Activated CD8-positive, alpha-beta memory T cell treated with anti-CD3 and anti-CD28 coated beads, Interleukin-2, amount 50 U/mL, for 48 hours (primary cell): ENCODE measurements around the gene CDK18.

Source experiments
- DNase-seq: peaks from one replicate; pipeline ENCODE4 v3.0.0-alpha.2; 2020

The CDK18 gene

DNA sequence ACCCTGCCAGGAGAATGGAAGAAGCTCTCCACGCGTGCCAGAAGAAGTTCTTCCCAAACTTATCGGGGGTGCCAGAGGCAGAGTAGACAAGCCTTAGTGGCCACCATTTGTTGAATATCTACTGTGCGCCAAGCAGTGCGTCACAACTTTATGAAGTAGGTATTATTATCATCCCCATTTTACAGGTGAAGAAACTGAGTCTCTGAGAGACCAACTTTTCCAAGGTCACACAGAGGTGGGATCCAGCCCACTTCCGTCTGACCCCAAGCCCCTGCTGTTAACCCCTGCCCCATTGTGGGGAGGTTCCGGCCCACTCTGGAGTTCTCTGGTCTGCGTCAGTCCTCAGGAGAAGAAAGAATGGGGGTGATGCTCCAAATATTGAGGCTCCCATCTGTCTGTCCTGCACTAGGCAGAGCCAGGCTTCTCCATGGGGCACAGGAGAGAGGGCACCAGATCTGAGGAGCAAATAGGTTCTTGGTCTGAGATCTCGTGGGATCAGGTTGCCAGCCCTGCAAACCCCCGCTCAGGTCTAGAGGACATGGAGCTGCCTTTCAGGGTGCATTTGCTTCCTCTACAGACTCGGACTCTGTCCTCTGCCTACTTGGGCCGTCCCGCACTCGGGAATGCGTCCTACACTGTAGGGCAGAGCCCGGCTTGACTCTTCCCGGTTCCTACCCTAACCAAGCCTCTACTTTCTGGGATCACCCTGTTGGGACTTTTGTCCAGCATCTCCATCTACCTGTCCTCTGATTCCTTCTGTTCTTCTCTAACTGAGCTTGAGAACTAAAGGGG is 2.1 kb downstream of the CDK18 start:
- DNase-seq = no peak

DNA sequence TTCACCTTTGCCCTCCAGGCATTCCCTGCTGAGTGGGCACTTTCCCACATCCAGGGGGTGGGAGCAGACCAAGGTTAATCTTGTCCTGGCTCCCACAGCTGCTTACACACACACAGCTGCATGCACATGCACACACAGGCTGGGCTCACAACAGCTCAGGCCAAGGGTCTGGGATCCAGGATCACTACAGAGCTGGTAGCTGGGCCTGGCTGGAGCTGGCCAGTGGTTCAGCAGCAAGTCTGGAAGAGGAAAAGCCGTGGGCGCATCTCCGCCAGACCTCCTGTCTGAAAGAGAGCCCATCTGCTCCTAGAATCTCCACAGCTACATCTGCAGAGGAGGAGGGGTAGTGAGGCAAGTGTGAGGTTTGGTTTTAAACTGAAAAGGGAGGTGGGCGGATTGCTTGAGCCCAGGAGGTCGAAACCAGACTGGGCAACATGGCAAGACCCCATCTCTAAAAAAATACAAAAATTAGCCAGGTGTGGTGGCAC is 3.8 kb downstream of the CDK18 start:
- no peak for DNase-seq

DNA sequence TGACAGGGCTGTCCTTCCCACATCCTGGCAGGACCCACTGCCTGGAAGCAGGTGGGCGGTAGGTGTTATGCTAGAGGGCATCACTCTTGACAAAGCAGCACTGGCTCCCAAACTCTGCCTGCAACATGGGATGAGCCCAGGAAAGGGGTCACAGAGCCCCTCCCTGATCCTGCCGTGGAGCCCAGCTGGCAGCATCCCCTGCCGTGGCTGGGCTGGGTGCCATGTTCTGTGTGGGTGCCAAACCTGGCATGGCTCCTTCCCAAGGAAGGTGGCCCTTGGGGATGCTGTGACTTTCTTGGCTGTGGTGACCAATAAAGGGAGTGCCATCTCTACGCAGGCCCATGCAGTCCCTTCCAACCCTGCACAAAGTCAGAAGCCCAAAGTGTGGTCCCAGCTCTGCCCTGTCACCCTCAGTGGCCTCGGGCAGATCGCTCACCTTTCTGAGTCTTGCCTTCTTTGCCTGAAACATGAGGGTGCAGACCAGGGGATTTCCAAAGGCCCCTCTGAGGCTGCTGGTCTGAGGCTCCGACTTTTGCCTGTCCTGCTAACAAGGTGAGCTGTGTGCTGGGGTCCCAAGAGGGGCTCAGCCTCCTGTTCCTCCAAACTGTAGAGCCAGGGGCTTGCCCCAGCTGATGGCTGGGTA is 6.0 kb downstream of the CDK18 start:
- DNase-seq = no peak

DNA sequence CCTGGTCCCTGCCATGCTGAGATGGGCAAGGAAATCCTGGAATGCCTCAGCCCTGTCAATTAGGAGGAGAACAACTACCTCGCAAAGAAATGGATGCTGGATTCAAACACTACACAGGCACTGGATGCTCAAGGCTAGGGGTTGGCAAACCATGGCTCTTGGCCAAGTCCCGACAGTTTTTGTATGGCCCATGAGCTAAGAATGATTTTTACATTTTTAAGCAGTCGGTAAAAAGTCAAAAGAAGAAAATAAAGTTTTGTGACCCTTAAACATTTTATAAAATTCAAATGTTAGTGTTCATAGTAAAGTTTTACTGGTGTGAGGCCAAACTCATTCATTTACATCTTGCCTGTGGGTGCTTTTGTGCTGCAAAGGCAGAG is 6.5 kb downstream of the CDK18 start:
- DNase-seq = no peak

DNA sequence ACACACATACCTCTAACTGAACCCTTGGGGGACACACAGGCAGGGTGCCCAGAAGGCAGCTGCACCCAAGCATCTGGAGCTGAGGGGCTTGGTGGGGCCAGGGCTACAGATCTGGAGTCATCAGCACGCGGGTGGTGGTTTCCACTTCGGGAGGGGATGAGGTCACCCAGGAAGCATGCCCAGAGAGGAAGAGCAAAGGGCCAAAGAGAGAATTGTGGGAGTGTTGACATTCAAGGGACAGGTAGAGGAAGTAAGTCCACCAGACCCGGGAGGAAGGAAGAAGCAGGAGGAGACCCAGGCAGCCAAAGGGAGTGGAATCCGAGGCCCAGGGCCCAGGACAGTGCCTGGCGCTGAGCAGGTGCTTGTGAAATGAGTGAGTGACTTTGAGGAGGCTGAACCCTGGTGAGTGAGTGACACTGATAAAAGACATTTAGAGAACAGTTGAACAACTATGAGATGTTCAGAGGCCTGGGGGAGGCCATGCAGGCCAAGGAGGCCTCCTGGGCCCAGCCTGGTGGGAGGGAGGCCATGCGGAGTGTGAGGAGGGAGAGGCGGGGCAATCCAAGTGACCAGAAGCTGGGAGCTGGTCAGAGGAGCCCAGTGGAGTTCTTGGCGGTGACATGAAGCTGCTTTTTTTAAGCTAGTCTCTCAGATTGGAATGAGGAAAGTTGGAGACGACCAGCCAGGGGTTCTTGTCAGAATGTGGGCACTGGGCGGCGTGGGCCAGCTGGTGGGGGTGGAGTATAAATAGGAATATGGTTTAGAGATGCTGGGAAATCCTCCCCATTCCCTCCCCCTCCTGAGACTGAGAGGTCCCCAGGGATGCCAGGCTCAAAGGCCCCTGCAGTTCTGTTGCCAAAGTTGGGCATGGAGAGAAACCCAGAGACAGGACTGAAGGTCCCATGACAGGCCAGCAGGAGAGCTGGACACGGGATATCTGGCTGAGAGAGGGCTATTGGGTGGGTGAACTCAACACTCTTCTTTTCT is 7.9 kb downstream of the CDK18 start:
- DNase-seq = no peak

DNA sequence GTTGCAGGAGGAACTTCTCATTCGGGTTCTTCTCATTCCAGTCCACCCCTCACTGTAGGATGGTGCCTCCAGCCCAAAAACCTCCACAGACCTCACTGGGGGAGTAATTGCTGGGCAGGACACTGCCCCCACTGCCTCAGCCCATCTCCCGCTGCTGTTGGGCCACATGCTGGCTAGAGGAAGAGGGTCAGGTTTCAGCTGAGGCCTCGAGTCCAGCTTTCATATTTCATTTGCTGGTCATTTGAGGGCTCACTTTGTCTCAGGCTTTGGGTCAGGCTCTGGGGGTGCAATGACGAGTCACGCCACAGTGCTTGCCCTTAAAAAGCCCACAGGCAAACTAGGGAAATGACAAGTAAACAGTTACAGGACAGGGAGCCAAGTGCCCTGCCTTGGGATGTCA is 9.3 kb downstream of the CDK18 start:
- DNase-seq = no peak

DNA sequence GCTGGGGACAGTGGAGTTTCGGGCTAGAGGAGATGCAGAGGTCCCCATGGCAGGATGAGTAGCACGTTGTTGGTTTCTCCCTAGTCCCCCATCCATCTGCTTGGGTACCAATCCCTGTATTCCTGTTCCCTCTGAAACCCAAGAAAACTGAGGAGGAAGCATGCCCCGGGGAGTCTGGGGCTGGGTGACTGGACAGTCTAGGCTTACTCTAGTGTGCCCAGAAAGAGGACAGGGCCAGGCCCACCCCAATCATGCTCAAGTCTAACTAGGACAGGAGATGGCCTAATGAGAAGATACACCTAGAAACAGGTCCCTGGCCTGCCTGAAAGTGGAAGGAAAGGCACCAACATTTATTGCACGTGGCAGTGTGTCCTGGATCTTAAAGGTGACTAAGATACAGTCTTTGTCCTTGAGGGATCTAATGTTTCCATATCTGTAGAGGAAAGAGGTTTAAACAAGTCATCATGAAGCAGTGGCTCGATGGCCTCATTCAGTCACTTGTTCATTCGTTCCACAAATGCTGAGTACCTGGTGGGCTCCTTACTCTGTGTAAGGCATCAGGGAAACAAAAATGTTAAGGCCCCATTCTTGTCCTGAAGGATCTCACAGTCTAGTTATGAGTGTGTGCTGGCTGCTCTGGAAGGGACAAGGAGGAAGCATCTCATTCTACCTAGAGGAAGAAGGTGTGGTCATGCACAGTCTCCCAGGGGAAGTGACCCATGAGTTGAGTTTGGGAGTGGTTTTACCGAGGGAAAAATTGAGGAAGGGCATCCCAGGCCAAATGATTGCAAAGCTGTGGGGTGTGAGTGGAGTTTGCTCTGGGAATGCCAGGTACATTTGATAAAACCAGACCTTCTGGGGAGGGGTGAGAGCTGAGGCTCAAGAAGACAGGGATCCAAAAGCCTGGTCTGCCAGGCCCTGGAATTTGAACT is 10.0 kb downstream of the CDK18 start:
- no peak for DNase-seq

DNA sequence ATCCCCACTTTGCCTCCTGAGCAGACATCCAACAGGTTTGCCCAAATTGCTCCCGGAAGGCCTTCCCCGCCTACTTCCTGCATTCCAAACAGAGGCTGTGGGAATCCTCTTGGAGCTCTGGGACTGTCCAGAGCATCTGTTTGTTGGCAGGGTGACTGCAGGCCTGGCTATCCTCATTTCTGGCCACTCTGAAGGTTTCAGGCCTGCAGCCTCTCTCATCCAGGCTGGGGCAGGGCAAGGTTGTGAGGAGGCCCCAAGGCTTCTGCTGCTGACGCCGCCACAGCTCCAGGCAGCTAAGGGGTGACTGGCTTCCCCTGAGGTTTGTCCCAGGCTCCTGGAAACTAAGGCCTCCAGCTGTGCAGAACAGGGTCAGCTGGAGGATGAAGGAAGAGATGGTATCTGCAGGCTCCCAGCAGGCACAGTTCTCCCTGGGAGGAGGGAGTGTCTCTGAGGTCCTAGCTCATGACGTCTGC is 11.3 kb downstream of the CDK18 start:
- DNase-seq = no peak

DNA sequence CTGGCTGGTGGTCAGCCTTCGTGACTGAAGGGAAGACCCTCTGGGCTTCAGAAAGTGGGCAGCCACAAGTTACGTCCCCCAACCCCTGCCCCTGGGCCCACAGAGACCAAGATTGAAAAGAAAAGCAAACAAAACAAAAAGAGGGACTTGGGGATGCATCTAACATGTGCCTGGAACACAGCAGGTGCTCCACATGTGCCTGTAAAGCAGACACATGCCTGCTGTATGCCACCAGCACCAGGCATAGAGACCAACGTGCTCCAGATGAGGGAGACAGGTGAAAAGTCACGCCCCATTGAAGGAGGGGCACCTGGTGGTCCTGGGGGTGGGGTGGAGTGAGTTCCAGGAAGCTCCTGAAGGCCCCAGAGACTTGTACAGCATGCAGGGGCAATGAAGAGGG is 11.9 kb downstream of the CDK18 start:
- DNase-seq = no peak

DNA sequence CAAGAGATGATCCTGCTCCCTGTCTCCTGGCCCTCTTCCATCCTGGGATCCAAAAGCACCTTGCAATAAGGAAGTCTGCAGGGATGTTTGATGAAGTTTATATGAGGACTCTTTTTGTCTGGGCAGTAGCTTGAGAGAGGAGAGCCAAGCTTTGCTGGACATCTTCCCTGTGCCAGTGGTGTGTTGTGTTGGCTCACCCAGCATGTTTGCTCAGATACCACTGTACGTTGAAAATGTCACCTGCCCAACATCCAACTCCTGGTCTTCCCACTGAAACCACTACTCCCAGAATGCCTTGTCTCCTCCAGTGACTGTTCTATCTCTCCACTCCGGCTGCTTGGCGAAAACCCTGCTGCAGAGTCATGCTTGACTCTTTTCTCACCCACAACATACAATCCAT is 12.8 kb downstream of the CDK18 start:
- DNase-seq = no peak

DNA sequence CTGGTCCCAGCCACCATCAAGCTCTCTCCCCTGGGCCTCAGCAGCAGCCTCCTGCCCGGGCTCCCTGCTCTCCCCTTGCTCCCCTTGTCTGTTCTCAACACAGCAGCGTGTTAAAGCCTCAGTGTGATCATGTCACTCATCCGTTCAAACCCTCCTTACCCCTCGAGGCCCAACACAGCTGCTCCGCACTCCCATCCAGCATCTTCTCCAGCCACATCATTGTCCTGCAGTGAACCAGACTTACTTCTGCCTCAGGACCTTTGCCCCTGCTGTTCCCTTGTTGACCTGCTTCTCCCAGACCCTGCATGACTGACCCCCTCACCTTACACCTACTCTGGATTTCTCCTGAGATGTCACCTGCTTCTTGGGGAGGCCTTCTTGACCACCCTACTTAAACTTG is 13.3 kb downstream of the CDK18 start:
- DNase-seq = no peak

DNA sequence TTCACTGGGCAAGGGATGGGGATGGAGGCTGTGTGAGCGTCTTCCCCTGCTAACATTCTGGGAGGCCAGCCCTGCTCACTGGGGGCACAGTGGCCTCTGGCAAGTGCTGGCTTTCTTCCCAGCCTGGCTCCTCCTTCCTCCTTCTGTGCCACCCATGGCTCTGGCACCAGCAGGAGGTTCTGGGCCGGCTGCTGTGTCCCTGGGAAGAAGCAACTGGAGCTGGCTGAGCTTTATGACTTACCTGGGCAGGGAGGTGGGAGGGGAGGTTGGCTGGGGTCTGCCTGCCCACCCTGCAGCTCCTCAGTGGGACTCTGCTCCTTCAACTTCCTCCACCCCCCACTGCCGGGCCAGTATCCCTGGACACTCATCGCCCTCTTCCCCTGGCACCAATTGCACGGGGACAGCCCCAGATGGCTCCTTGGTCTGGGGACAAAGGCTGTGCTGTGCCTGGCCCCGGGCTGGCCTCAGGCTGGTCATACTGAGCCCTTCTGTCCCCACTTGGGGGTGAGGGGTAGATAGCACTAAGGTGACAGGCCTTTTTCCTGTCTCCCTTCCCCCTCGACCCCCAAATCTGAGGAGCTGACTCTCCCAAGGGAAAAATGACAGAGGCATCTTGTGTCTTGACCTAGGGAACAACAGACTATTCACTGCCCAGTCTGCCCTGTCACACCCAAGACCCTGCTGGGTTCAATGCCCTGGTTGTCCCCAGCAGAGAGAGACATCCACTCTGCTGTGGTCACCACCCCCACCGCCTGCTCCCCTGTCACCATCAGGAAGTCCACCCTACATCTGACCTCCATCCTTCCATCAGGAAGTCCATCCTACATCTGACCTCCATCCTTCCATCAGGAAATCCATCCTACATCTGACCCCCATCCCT is 14.4 kb downstream of the CDK18 start:
- DNase-seq = no peak

DNA sequence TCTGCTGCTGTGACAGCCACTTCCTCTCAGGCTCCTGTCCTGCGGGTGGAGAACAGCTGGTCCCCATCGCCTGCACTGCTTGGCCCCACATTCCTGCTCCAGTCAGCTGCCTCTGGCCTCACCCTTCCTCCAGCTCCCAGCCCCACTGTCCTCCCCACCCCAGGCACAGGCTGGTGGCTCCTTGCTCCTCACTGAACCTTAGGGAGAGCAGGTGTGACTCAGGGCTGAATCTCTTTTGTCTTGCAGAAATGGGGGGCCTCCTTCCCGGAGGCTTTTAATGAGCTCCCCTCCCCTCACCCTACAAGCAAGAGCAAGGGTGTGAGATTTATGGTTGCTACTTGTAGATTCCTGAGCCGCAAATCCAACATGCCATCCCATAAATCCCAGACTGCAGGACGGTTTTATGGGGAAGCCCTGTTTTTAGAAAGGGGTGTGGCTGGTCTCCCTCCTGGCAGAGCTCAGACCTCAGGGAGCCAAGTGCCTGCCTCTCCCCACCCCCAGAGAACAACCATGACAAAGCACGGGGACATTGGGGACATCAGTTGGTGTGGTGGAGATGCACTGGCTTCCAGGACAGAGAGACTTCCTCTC is 15.2 kb downstream of the CDK18 start:
- DNase-seq = no peak

DNA sequence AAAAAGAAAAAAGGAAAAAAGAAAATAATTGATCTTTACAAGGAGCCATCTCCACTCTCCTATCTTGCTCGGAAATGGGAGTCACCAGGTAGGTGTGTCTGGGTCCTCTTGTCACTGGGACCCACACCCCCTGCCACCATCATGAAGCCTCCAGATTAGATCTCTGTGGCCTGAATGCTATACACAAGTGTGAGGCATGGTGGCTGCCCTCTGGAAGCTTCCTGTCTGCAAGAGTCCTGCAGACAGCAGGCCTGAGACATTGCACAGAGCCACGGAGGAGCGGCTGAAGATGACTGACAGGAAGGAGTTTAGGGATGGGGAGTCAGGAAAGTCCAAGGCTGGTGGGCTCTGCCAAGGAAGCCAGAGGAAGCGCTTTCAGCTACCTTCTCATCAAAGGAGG is 16.2 kb downstream of the CDK18 start:
- DNase-seq = no peak

DNA sequence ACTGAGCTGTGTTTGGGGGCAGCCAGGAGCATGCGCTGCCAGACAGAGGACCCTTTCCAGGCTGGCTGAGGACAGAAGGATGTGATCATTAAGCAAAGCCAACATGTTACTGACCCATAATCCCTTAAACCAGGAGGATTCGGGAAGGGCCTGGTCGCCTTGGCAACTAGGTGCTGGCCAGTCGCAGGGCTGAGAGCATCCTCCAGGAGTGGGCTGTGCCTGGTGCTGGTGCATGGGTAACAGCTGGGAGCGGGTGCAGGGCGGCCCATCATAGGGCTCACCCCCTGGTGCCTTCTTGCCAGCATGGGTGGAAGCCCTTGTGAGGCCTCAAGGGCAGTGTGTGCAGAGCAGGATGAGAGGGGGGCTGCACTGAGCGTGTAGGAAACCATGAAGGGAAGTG is 17.2 kb downstream of the CDK18 start:
- DNase-seq = no peak

DNA sequence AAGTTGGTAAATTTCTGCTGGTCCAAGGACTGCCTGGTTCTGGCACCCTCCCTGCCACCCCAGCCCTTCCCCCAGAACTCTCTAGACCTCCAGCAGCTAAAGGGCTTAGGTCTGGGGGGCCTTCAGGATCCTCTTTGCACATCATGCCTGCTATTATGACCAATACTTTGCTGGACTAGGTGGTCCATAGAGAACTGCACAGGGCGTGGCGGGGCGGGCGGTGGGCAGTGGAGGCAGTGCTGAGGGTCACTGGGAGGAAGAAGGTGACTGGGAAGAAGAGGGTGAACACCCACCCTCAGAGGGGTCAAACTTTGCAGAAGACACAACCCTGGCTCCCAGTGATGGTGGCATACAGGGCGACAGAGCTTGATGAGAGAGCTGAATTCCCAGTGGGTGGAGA is 18.2 kb downstream of the CDK18 start:
- no peak for DNase-seq

DNA sequence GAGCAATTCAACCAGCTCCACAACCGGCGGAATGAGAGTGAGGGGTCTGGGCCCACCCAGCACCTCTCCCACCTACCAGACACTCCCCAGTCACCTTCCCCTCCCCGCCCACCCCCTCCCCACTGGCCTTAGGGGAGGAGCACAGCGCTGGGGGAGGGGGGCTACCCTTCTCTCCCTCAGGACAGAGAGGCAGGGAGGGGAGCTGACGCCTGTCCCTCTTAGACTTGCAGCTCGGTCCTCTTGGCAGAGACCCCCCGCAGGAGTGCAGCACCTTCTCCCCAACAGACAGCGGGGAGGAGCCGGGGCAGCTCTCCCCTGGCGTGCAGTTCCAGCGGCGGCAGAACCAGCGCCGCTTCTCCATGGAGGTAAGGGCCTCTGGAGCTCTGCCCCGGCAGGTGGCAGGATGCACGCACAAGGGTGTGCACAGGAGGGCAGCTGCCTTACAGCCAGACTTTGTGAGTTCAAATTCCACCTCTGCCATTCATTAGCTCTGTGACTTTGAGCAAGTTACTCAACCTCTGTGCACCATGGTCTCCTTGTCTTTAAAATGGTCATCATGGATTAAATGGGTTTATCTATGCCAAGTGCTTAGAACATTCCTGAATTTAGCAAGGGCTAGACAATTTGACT is 18.9 kb downstream of the CDK18 start:
- DNase-seq = no peak

DNA sequence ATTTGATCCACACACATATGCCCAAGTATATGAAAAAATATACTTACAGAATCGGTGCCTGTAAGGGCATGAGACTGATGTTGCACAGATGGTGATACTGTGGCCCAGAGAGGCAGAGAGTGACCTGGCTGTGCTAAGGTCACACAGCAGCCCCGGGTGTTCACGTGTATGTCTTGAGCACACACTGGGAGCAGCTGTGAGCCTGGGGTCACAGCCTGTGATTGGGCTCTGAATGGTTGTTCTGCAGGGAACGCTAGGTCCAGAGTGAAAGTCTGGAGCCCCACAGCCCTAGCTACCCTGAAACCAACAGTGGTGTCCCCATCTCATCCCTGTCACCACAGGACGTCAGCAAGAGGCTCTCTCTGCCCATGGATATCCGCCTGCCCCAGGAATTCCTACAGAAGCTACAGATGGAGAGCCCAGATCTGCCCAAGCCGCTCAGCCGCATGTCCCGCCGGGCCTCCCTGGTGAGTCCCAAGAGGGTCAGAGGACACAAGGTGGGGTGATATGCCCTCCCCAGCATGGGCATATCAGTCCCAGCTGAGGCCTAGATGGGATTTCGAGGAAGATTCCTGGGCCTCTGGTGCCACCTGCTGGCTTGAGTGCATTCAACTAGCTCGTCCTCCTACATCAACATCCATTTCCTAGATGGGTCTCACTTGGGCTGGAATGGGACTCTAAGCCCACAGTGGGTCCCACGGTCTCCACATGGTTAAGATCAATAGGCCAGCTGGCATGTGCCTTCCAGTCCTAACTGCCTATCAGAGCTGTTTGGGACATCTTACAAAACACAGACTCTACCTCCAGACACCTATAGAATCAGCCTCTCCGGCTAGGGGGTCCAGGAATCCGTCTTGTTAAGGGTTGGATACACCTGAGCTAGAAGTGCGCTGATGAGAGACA is 19.7 kb downstream of the CDK18 start:
- DNase-seq = peak; percentile 87

DNA sequence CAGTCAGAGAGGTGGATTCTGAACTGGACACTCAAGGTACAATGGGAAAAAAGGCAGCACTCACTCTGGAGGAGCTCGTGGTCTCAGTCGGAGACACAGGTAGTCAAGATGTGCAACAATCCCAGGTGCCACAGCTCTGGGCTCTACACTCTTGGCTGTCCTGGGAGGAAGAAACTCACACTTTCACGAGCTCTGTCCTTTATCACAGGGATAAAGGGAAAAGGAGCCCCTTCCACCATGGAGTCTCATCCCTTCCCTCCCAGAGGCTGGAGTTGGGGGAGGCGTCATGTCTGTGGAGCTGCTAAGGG is 20.3 kb downstream of the CDK18 start:
- DNase-seq = no peak
